ENCODE data around the gene MFSD1.

GRCh38 chr3:158836312-158836711, 34.5 kb downstream of the MFSD1 start:
- TF ChIP-seq, protein P1, sequence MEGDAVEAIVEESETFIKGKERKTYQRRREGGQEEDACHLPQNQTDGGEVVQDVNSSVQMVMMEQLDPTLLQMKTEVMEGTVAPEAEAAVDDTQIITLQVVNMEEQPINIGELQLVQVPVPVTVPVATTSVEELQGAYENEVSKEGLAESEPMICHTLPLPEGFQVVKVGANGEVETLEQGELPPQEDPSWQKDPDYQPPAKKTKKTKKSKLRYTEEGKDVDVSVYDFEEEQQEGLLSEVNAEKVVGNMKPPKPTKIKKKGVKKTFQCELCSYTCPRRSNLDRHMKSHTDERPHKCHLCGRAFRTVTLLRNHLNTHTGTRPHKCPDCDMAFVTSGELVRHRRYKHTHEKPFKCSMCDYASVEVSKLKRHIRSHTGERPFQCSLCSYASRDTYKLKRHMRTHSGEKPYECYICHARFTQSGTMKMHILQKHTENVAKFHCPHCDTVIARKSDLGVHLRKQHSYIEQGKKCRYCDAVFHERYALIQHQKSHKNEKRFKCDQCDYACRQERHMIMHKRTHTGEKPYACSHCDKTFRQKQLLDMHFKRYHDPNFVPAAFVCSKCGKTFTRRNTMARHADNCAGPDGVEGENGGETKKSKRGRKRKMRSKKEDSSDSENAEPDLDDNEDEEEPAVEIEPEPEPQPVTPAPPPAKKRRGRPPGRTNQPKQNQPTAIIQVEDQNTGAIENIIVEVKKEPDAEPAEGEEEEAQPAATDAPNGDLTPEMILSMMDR (conservative IDR thresholded peaks at IDR 0.05; ENCODE audit: low read length): no peak
- TF ChIP-seq EZH2phosphoT487 (IDR thresholded peaks at IDR 0.05; ENCODE audit: borderline replicate concordance, low read depth, low read length): no peak
